ENCODE results near the gene MGLL. TPM values are rescaled to one million over a fixed set of nuclear protein-coding genes. Genes with fewer than 3 reads are reported as not detected.

Gene MGLL
- total RNA-seq, 3 donors from 2014 or later, result 25.8 to 79.5 (median 30.2) TPM

DNA sequence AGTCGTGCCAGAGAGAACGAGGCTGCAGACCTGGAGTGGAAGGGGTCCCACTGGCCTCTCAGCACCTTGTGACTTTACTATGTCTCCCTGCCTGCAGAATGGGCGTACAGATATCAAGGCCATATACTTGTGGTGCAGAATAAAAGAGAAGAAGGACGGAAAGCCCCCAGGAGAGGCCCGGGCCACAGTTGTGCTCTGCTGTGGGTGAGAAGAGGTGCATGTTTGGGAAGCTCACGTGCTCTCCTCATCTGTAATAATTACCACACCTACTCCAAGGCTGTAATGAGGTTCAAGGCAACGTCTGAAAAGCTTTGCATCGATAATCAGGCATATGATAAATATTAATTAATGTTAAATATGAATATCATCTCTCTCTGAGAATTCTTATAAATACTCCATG is 58.0 kb downstream of the MGLL start:
- H3K4me1 ChIP-seq, result no peaks in the 10 kb centered on the region
- no peak overlapping the region for H3K27ac ChIP-seq
- peaks cover 15 to 18% of the 10 kb centered on the region in 2 donors for H3K9me3 ChIP-seq
- H3K36me3 ChIP-seq, result no peaks in the 10 kb centered on the region
- no peaks in the 10 kb centered on the region for H3K27me3 ChIP-seq
- no peak for DNase-seq (ENCODE audit: low spot score in 2 of 2)
- no peak for TF ChIP-seq POLR2AphosphoS5 (IDR thresholded peaks at IDR 0.05)
- no peak for TF ChIP-seq CTCF (IDR thresholded peaks at IDR 0.05)
- TF ChIP-seq POLR2A (IDR thresholded peaks at IDR 0.05), result no peak
- no peak overlapping the region for H3K4me3 ChIP-seq
- intact Hi-C loops (cut with DNase I; ENCODE audit: low total_unique reads), result no loop called here

DNA sequence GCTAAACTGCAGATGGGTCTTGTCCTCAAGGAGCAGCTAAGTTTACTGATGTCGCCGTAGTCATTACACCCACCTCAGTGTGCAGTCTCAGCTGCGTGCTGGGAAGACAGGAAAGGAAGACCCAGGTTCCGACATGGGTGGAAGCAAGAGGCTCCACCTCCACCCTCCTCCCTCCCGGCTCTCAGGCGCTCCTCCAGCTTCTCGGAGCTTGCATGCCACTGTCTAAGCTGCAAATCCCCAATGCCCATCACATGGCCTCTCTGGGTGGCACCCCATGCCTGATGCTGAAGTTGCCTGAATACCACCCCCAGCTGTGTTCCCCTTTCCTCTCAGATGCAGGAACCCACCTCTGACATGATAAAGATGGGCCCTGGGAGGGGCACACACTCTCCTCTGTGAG is 58.5 kb downstream of the MGLL start:
- H3K4me1 ChIP-seq, result no peaks in the 10 kb centered on the region
- DNase-seq (ENCODE audit: low spot score in 2 of 2), result no peak
- intact Hi-C loops (cut with DNase I; ENCODE audit: low total_unique reads), result no loop called here
- no peaks in the 10 kb centered on the region for H3K36me3 ChIP-seq
- no peaks in the 10 kb centered on the region for H3K27me3 ChIP-seq
- H3K4me3 ChIP-seq, result no peak overlapping the region
- H3K27ac ChIP-seq, result peak overlapping the region in 1 of 2 donors; percentile 29
- no peak for TF ChIP-seq POLR2AphosphoS5 (IDR thresholded peaks at IDR 0.05)
- TF ChIP-seq CTCF (IDR thresholded peaks at IDR 0.05), result no peak
- no peak for TF ChIP-seq POLR2A (IDR thresholded peaks at IDR 0.05)
- peaks cover 12 to 18% of the 10 kb centered on the region in 2 donors for H3K9me3 ChIP-seq

DNA sequence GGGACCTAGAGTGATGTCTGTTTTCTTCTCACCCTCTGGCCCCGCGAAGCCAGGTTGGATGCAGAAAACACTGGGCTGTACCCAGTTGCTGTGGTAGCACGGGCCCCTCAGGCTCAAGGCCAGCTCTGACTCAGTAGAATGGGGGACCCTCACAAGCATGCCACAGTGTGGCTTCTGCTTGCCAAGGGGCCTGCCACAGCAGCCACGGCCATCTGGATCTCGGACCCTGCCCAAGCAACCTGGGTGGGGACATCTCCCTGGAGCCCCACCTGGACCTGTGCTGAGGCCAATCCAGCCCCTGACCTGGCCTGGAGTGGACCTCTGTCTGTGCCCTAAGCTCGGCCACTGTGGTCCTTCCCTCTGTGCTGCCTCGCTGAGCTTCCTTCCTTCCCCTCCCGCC is 59.0 kb downstream of the MGLL start:
- H3K36me3 ChIP-seq, result no peaks in the 10 kb centered on the region
- DNase-seq (ENCODE audit: low spot score in 2 of 2), result no peak
- H3K9me3 ChIP-seq, result peaks cover 7 to 14% of the 10 kb centered on the region in 2 donors
- H3K27ac ChIP-seq, result peak overlapping the region in 1 of 2 donors; percentile 29
- intact Hi-C loops (cut with DNase I; ENCODE audit: low total_unique reads), result no loop called here
- TF ChIP-seq POLR2AphosphoS5 (IDR thresholded peaks at IDR 0.05) (no peak), CTCF (IDR thresholded peaks at IDR 0.05) (no peak), POLR2A (IDR thresholded peaks at IDR 0.05) (no peak)
- no peak overlapping the region for H3K4me3 ChIP-seq
- no peaks in the 10 kb centered on the region for H3K4me1 ChIP-seq
- H3K27me3 ChIP-seq, result no peaks in the 10 kb centered on the region

- intact Hi-C loops (cut with DNase I; ENCODE audit: low total_unique reads), result no loop called here
Observed at GRCh38 chr3:127762787-127763105, 59.6 kb downstream of the MGLL start.

More at GRCh38 chr3:127762787-127763105, 59.6 kb downstream of the MGLL start:
- Histone ChIP-seq H3K9me3 (peaks cover under 1 to 8% of the 10 kb centered on the region in 2 donors), H3K27ac (no peak overlapping the region), H3K4me3 (no peak overlapping the region), H3K4me1 (no peaks in the 10 kb centered on the region), H3K27me3 (no peaks in the 10 kb centered on the region), H3K36me3 (no peaks in the 10 kb centered on the region)
- no peak for DNase-seq (ENCODE audit: low spot score in 2 of 2)
- no peak for TF ChIP-seq CTCF (IDR thresholded peaks at IDR 0.05)
- no peak for TF ChIP-seq POLR2A (IDR thresholded peaks at IDR 0.05)
- TF ChIP-seq POLR2AphosphoS5 (IDR thresholded peaks at IDR 0.05), result no peak

Measured in breast epithelium (tissue), 4 donors.